ENCODE measurements around the gene WFS1. TPM values are rescaled to one million over a fixed set of nuclear protein-coding genes. Genes with fewer than 3 reads are reported as not detected.

Gene WFS1
- total and polyA plus RNA-seq, 2 of the 13 experiments (the other 11 are each of a cell fraction or from before 2014, with no cell fraction given) = 39.1 to 42.2 TPM

- TF ChIP-seq AKNA (CRISPR knock-in tag; IDR thresholded peaks at IDR 0.05; ENCODE audit: borderline replicate concordance) (no peak), WIZ (CRISPR knock-in tag; IDR thresholded peaks at IDR 0.05) (no peak), ATF7-NPFF (CRISPR knock-in tag; IDR thresholded peaks at IDR 0.05; ENCODE audit: low read depth) (no peak), FOXO1 (CRISPR knock-in tag; IDR thresholded peaks at IDR 0.05) (no peak; the same call in 1 of the 2 replicates), SNAPC4 (CRISPR knock-in tag; IDR thresholded peaks at IDR 0.05) (no peak), ZNF205 (CRISPR knock-in tag; IDR thresholded peaks at IDR 0.05) (no peak), ZNF513 (CRISPR knock-in tag; conservative IDR thresholded peaks at IDR 0.05) (no peak), TARDBP (CRISPR knock-in tag; IDR thresholded peaks at IDR 0.05) (no peak), PTBP1 (IDR thresholded peaks at IDR 0.05; ENCODE audit: low read depth, low read length, poor library complexity, severe bottlenecking) (no peak), ZNF577 (CRISPR knock-in tag; IDR thresholded peaks at IDR 0.05; ENCODE audit: borderline replicate concordance, low read depth) (no peak), KLF15 (CRISPR knock-in tag; IDR thresholded peaks at IDR 0.05; ENCODE audit: borderline replicate concordance) (no peak), TEAD3 (CRISPR knock-in tag; optimal IDR thresholded peaks at IDR 0.05; ENCODE audit: borderline replicate concordance) (no peak), ETV5 (CRISPR knock-in tag; IDR thresholded peaks at IDR 0.05; ENCODE audit: borderline replicate concordance) (no peak), HOXD1 (CRISPR knock-in tag; IDR thresholded peaks at IDR 0.05) (0 out of 2 replicates have a peak, but pooled peaks have one; percentile 44), NR2F6 (IDR thresholded peaks at IDR 0.05) (no peak), NR2F6 (CRISPR knock-in tag; IDR thresholded peaks at IDR 0.05) (no peak; the same call in 1 of the 2 replicates), ZNF639 (CRISPR knock-in tag; conservative IDR thresholded peaks at IDR 0.05) (no peak)
Measured at GRCh38 chr4:6277139-6277802, 7.6 kb downstream of the WFS1 start (continued).
